Measurements from ENCODE around the gene C11orf16.

Gene C11orf16

GRCh38 chr11:8948886-8949285 is 16.1 kb upstream of the C11orf16 start:
- Histone ChIP-seq H3F3A (ENCODE audit: insufficient read depth, low read length) (no peaks in the 10 kb centered on the region; the same call in 1 of the 2 replicates), H3K4me3 (ENCODE audit: low read length) (no peak overlapping the region), H3K27me3 (replicated peaks; ENCODE audit: insufficient read depth, low read length) (no peaks in the 10 kb centered on the region), H4K20me1 (ENCODE audit: insufficient read depth, low read length) (no peaks in the 10 kb centered on the region), H3K4me1 (ENCODE audit: low read length) (no peaks in the 10 kb centered on the region), H3K79me2 (ENCODE audit: low read length) (peaks cover 4% of the 10 kb centered on the region; the same call in 1 of the 2 replicates), H3K9ac (ENCODE audit: low read length) (no peak overlapping the region), H2AFZ (ENCODE audit: low read length) (no peak overlapping the region), H3K9me3 (replicated peaks; ENCODE audit: insufficient read depth, low read length) (no peaks in the 10 kb centered on the region), H3K36me3 (replicated peaks; ENCODE audit: insufficient read depth, low read length) (no peaks in the 10 kb centered on the region; the same call in 1 of the 2 replicates), H3K9me2 (replicated peaks; ENCODE audit: insufficient read depth, low read length) (no peaks in the 10 kb centered on the region), H3K4me2 (ENCODE audit: low read depth, low read length) (no peak overlapping the region), H3K27ac (ENCODE audit: low read length) (no peak overlapping the region)
- no peak for DNase-seq
- TF ChIP-seq EZH2phosphoT487 (IDR thresholded peaks at IDR 0.05; ENCODE audit: low read length): no peak
- no peak for TF ChIP-seq EZH2 (optimal IDR thresholded peaks at IDR 0.05; ENCODE audit: low read depth, low read length)
- TF ChIP-seq CTCF (IDR thresholded peaks at IDR 0.05; ENCODE audit: low read length): no peak

- TF ChIP-seq CTCF (IDR thresholded peaks at IDR 0.05; ENCODE audit: low read length) (no peak), EZH2phosphoT487 (IDR thresholded peaks at IDR 0.05; ENCODE audit: low read length) (no peak), EZH2 (optimal IDR thresholded peaks at IDR 0.05; ENCODE audit: low read depth, low read length) (no peak)
- Histone ChIP-seq H3K27me3 (replicated peaks; ENCODE audit: insufficient read depth, low read length) (no peaks in the 10 kb centered on the region), H3K9ac (ENCODE audit: low read length) (no peak overlapping the region), H4K20me1 (ENCODE audit: insufficient read depth, low read length) (no peaks in the 10 kb centered on the region), H3K36me3 (replicated peaks; ENCODE audit: insufficient read depth, low read length) (no peaks in the 10 kb centered on the region; the same call in 1 of the 2 replicates), H3K27ac (ENCODE audit: low read length) (peak overlapping the region; percentile 2; the same call in 1 of the 2 replicates), H3K4me3 (ENCODE audit: low read length) (no peak overlapping the region), H3F3A (ENCODE audit: insufficient read depth, low read length) (no peaks in the 10 kb centered on the region), H3K9me3 (replicated peaks; ENCODE audit: insufficient read depth, low read length) (no peaks in the 10 kb centered on the region), H3K4me1 (ENCODE audit: low read length) (no peaks in the 10 kb centered on the region), H3K79me2 (ENCODE audit: low read length) (peaks cover 4% of the 10 kb centered on the region; the same call in 1 of the 2 replicates), H3K4me2 (ENCODE audit: low read depth, low read length) (no peak overlapping the region), H3K9me2 (replicated peaks; ENCODE audit: insufficient read depth, low read length) (no peaks in the 10 kb centered on the region), H2AFZ (ENCODE audit: low read length) (no peak overlapping the region)
- no peak for DNase-seq
These were observed 14.6 kb upstream of the C11orf16 start for GRCh38 chr11:8947230-8947943.

GRCh38 chr11:8942518-8943066 is 9.8 kb upstream of the C11orf16 start, which contains the start of gene ASCL3:
ASCL3 (minus strand) TSS chr11:8943016; CDS start chr11:8938161, 4,855 bp downstream.
- no peak within 1 kb of the TSS for H3K27ac ChIP-seq (ENCODE audit: low read length)
- no peaks in the 10 kb centered on the region for H3K9me3 ChIP-seq (replicated peaks; ENCODE audit: insufficient read depth, low read length)
- no peak within 1 kb of the TSS for H2AFZ ChIP-seq (ENCODE audit: low read length)
- DNase-seq: no peak
- no peaks in the 10 kb centered on the region for H4K20me1 ChIP-seq (ENCODE audit: insufficient read depth, low read length)
- H3K4me3 ChIP-seq (ENCODE audit: low read length): no peak within 1 kb of the TSS
- no peaks in the 10 kb centered on the region; the same call in 1 of the 2 replicates for H3K27me3 ChIP-seq (replicated peaks; ENCODE audit: insufficient read depth, low read length)
- no peaks in the 10 kb centered on the region for H3K79me2 ChIP-seq (ENCODE audit: low read length)
- no peaks in the 10 kb centered on the region for H3F3A ChIP-seq (ENCODE audit: insufficient read depth, low read length)
- no peak within 1 kb of the TSS for H3K9ac ChIP-seq (ENCODE audit: low read length)
- H3K9me2 ChIP-seq (replicated peaks; ENCODE audit: insufficient read depth, low read length): no peaks in the 10 kb centered on the region
- H3K36me3 ChIP-seq (replicated peaks; ENCODE audit: insufficient read depth, low read length): no peaks in the 10 kb centered on the region
- H3K4me2 ChIP-seq (ENCODE audit: low read depth, low read length): no peak within 1 kb of the TSS
- no peaks in the 10 kb centered on the region for H3K4me1 ChIP-seq (ENCODE audit: low read length)
- TF ChIP-seq CTCF (IDR thresholded peaks at IDR 0.05; ENCODE audit: low read length) (no peak), EZH2phosphoT487 (IDR thresholded peaks at IDR 0.05; ENCODE audit: low read length) (no peak), EZH2 (optimal IDR thresholded peaks at IDR 0.05; ENCODE audit: low read depth, low read length) (no peak)
